Measurements from ENCODE around the gene ME2.
A peak's percentile ranks its signal among the peaks of the same experiment; 100 is the strongest.

Gene ME2

GRCh38 chr18:50878345-50879301 lies at the start of gene ME2:
Gene ME2 (plus strand): TSS chr18:50879118. CDS start chr18:50895821, 16,703 bp downstream.
- Histone ChIP-seq H3K4me1 (ENCODE audit: insufficient read depth, low read length, severe bottlenecking) (peaks cover 37% of the 10 kb centered on the region), H3K9me3 (ENCODE audit: low read length) (no peaks in the 10 kb centered on the region), H3K4me3 (ENCODE audit: low read depth, low read length, poor library complexity, severe bottlenecking) (peak within 1 kb of the TSS; percentile 96), H3K79me2 (ENCODE audit: insufficient read depth, low read length) (peaks cover 43% of the 10 kb centered on the region), H3K36me3 (ENCODE audit: insufficient read depth, low read length) (peaks cover 7% of the 10 kb centered on the region; the same call in 1 of the 2 replicates), H3K27me3 (ENCODE audit: insufficient read depth, low read length) (no peaks in the 10 kb centered on the region), H2AFZ (ENCODE audit: low read length) (no peak within 1 kb of the TSS; the same call in 1 of the 2 replicates), H3K4me2 (ENCODE audit: low read length) (peak within 1 kb of the TSS; percentile 95), H3K9me2 (ENCODE audit: low read depth, low read length) (no peaks in the 10 kb centered on the region), H3F3A (ENCODE audit: insufficient read depth, low read length) (no peaks in the 10 kb centered on the region), H4K20me1 (ENCODE audit: insufficient read depth, low read length) (no peaks in the 10 kb centered on the region), H3K9ac (ENCODE audit: low read length) (peak within 1 kb of the TSS; percentile 94), H3K27ac (ENCODE audit: low read depth, low read length, poor library complexity, severe bottlenecking) (peak within 1 kb of the TSS; percentile 74)
- TF ChIP-seq, protein P1, sequence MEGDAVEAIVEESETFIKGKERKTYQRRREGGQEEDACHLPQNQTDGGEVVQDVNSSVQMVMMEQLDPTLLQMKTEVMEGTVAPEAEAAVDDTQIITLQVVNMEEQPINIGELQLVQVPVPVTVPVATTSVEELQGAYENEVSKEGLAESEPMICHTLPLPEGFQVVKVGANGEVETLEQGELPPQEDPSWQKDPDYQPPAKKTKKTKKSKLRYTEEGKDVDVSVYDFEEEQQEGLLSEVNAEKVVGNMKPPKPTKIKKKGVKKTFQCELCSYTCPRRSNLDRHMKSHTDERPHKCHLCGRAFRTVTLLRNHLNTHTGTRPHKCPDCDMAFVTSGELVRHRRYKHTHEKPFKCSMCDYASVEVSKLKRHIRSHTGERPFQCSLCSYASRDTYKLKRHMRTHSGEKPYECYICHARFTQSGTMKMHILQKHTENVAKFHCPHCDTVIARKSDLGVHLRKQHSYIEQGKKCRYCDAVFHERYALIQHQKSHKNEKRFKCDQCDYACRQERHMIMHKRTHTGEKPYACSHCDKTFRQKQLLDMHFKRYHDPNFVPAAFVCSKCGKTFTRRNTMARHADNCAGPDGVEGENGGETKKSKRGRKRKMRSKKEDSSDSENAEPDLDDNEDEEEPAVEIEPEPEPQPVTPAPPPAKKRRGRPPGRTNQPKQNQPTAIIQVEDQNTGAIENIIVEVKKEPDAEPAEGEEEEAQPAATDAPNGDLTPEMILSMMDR (IDR thresholded peaks at IDR 0.05; ENCODE audit: low read length) = no peak

DNA sequence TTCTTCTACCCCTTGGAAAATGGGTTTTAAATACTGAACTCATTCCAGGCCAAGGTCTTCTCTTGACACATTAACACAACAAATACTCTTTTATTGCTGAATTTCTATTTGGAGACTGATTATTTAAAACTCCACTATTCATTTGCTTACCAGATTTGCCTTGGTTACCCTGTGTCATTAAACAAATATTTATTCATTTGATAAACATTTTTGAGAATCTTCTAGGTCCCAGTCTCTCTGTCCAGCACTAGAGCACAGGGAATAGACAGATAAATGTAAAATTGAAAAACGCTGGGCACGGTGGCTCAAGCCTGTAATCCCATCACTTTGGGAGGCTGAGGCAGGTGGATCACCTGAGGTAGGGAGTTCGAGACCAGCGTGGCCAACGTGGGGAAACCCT lies 49.3 kb upstream of the ME2 start:
- H3K4me3 ChIP-seq (ENCODE audit: low read depth, low read length, poor library complexity, severe bottlenecking) = no peak overlapping the region
- no peaks in the 10 kb centered on the region for H3K9me3 ChIP-seq (ENCODE audit: low read length)
- H3K9ac ChIP-seq (ENCODE audit: low read length) = no peak overlapping the region
- no peaks in the 10 kb centered on the region for H4K20me1 ChIP-seq (ENCODE audit: insufficient read depth, low read length)
- no peak overlapping the region for H3K4me2 ChIP-seq (ENCODE audit: low read length)
- no peaks in the 10 kb centered on the region for H3F3A ChIP-seq (ENCODE audit: insufficient read depth, low read length)
- TF ChIP-seq, protein P1 (IDR thresholded peaks at IDR 0.05; ENCODE audit: low read length) = no peak
- no peak for TF ChIP-seq EZH2 (IDR thresholded peaks at IDR 0.05; ENCODE audit: borderline replicate concordance, low read length)
- no peaks in the 10 kb centered on the region for H3K27me3 ChIP-seq (ENCODE audit: insufficient read depth, low read length)
- no peaks in the 10 kb centered on the region for H3K79me2 ChIP-seq (ENCODE audit: insufficient read depth, low read length)
- no peaks in the 10 kb centered on the region for H3K36me3 ChIP-seq (ENCODE audit: insufficient read depth, low read length)
- no peak overlapping the region for H2AFZ ChIP-seq (ENCODE audit: low read length)
- no peaks in the 10 kb centered on the region for H3K9me2 ChIP-seq (ENCODE audit: low read depth, low read length)
- H3K4me1 ChIP-seq (ENCODE audit: insufficient read depth, low read length, severe bottlenecking) = peaks cover 6% of the 10 kb centered on the region
- H3K27ac ChIP-seq (ENCODE audit: low read depth, low read length, poor library complexity, severe bottlenecking) = no peak overlapping the region

DNA sequence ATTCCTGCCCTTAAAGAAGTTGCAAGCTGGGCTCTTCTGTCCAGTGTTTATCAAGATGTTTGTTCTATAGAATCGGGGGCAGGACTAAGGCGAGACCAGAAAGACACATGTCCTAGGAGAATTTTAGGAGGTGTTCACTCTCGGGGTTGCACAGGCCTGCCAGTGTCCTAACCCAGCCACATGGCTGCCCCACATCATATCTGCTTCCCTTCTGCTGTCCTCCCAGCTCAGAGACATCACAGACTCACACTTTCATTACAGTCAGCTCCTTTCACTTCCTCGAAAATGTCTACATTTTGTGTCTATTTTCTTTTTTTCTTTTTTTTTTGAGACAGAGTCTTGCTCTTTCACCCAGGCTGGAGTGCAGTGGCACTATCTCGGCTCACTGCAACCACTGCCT lies 48.4 kb upstream of the ME2 start:
- TF ChIP-seq EZH2 (IDR thresholded peaks at IDR 0.05; ENCODE audit: borderline replicate concordance, low read length) = no peak
- TF ChIP-seq, protein P1 (IDR thresholded peaks at IDR 0.05; ENCODE audit: low read length) = no peak
- Histone ChIP-seq H3K4me1 (ENCODE audit: insufficient read depth, low read length, severe bottlenecking) (peaks cover 6% of the 10 kb centered on the region), H3K9me3 (ENCODE audit: low read length) (no peaks in the 10 kb centered on the region)

More for the DNA sequence above, 48.4 kb upstream of the ME2 start:
- Histone ChIP-seq H3K79me2 (ENCODE audit: insufficient read depth, low read length) (no peaks in the 10 kb centered on the region), H3K4me2 (ENCODE audit: low read length) (no peak overlapping the region), H3K9me2 (ENCODE audit: low read depth, low read length) (no peaks in the 10 kb centered on the region), H3F3A (ENCODE audit: insufficient read depth, low read length) (no peaks in the 10 kb centered on the region), H3K4me3 (ENCODE audit: low read depth, low read length, poor library complexity, severe bottlenecking) (no peak overlapping the region), H2AFZ (ENCODE audit: low read length) (no peak overlapping the region; the same call in 1 of the 2 replicates), H3K36me3 (ENCODE audit: insufficient read depth, low read length) (no peaks in the 10 kb centered on the region), H4K20me1 (ENCODE audit: insufficient read depth, low read length) (no peaks in the 10 kb centered on the region), H3K27ac (ENCODE audit: low read depth, low read length, poor library complexity, severe bottlenecking) (no peak overlapping the region), H3K27me3 (ENCODE audit: insufficient read depth, low read length) (no peaks in the 10 kb centered on the region), H3K9ac (ENCODE audit: low read length) (no peak overlapping the region)
